Vagina (tissue), 2 donors: ENCODE data around the gene SPSB3.

Source experiments
- CTCF ChIP-seq, 3 experiments: fragments of 450-650 bp in 2 of 3; fragments of 200-600 bp in 1 of 3; sonication (generic) in 1 of 3; IDR thresholded peaks; one replicate each; pipeline ENCODE4 v1.5.1; 2017 to 2019; ENCODE audit warnings: antibody characterized with exemption in 3 of 3, mild to moderate bottlenecking in 2 of 3, moderate library complexity in 2 of 3
- POLR2A ChIP-seq, 2 donors: fragments of 450-650 bp; IDR thresholded peaks; one replicate each; pipeline ENCODE4 v1.6.1; 2017; ENCODE audit warnings: antibody characterized with exemption in 2 of 2, mild to moderate bottlenecking in 2 of 2, moderate library complexity in 2 of 2
- POLR2AphosphoS5 ChIP-seq, 2 donors: sonication (generic); formaldehyde crosslinking; IDR thresholded peaks; one replicate each; pipeline ENCODE4 v1.9.0; 2017; ENCODE audit warnings: antibody characterized with exemption in 2 of 2, mild to moderate bottlenecking in 2 of 2, low read depth in 1 of 2; ENCODE audit not compliant: insufficient read depth in 1 of 2

- no peak for TF ChIP-seq CTCF (IDR thresholded peaks at IDR 0.05)
- TF ChIP-seq POLR2AphosphoS5 (IDR thresholded peaks at IDR 0.05; ENCODE audit: insufficient read depth in 1 of 2, low read depth in 1 of 2): no peak
- no peak for TF ChIP-seq POLR2A (IDR thresholded peaks at IDR 0.05)
Measured at GRCh38 chr16:1734123-1734522, 48.2 kb downstream of the SPSB3 start.
